OCI-M2 (cell line): ENCODE measurements around the gene RNF4.
"Not testable (repeated sequence)": the region's sequence is repeated elsewhere in the genome, so short reads cannot be mapped to it uniquely, and the experiment has no call there.

ENCODE experiments used
- DNase-seq: peaks from one replicate; lab custom pipeline; 2025; ENCODE audit not compliant: unreplicated experiment; lab: John Stamatoyannopoulos, UW

Gene RNF4, protein sequence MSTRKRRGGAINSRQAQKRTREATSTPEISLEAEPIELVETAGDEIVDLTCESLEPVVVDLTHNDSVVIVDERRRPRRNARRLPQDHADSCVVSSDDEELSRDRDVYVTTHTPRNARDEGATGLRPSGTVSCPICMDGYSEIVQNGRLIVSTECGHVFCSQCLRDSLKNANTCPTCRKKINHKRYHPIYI

DNA sequence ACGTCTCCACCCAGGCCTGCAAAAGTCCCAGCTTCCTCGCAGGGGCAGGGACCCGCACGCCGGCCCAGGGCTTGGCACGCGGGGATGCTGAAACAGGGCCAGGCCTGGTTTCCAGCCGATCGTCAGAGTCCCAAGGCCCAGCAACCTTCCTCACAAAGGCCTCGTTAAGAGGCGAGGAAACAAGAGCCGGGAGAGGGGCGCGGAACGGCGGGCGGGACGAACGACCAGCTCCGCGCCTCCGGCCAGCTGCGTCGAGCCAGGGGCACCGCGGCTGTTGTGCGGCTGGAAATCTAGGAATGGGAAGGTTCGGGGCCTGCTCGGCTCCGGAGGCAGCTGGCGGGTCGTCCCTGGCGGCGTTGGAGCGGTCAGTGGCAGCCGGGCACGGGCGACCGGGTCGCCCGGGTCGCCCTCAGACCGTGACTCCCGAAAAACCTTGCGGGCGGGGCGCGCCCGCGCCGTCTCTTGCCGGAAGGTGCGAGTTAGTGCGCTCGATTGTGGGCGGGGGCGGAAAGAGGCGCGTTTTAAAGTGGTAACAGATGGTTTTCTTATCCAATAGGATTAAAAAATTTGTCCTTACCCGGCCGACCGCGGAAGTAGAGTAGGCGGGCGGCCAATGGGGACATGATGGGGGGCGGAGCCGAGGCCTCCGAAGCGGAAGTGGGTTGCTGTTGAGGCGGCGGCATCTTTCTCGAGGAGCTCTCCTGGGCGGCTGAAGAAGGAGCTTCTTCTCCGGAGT lies at the start of gene RNF4:
RNF4 (plus strand) TSS at position 651 of the 736 bp plus-strand sequence. CDS start 21,388 bp downstream, outside the sequence.
- DNase-seq: peak; percentile 64

DNA sequence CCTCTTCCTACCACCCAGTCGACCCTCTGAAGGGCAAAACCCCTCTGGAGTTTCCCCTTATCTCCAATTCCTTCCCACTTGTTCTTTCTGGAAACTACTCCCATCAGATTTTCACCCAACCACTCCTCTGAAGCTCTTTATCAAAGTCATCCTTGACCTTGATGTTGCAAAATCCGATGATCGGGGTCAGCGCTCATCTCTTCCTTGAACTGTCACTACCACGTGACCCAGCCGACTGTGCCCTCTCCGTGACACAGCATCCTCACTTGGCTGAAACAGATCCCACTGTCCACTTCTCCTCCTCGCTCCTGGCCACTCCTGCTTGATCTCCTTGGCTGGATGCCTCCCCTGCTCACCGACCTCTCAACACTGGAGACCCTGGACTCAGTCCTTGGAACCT lies 49.1 kb upstream of the RNF4 start:
- no peak for DNase-seq

DNA sequence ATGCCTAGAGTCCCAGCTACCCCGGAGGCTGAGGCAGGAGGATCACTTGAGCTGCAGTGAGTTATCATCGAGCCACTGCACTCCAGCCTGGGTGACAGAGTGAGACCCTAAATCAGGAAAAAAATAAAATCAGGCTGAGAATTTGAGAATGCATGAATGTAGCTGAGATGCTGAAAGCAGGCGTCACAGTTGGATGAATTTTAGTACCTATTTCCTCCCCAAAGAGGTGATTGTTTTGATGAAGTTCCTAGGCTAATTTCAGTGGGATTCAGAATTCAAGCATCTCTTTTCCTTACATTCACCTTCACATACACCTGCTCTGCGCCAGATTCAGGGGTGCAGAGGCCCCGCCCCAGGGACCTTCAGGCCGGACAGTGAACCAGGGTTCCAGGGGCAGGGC lies 47.0 kb upstream of the RNF4 start:
- DNase-seq: no peak

DNA sequence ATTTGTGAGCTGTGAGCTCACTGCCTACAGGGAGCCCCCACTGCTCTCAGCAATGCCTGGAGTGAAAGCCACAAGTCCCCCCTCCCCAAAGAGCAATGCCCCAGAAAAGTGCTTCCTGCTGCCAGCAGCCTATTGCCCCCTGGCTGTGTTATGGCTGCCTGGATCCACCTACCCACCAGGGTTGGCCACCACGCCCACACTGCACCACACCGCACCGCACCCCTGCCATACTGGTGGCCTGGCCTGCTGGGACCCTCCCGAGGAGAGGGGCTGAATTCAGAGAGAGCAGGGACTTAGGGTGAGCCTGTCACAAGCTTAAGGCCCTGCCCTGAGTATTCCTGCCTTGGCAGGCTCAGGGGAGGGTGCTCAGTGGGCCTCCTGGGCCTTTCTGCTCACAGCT lies 45.8 kb upstream of the RNF4 start:
- no peak for DNase-seq

DNA sequence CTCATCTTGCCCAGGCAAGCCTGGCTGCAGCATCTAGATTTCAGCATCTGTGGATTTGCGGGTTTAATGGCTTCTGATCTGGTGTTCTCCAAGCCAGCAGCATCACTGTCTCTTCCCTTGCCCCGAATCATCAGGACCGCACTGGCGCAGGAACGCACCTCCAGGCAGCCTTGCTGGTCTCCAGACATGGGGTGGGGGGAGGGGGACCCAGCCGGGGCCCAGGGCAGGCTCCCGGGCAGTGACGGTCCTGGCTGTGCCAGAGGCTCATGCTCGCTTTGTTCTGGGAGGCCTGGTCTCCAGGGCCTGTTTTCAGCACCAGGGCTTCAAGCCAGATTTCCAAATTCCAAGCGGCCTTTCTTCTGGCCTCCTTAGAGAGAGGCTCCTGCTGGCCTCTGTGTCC lies 45.2 kb upstream of the RNF4 start:
- no peak for DNase-seq

DNA sequence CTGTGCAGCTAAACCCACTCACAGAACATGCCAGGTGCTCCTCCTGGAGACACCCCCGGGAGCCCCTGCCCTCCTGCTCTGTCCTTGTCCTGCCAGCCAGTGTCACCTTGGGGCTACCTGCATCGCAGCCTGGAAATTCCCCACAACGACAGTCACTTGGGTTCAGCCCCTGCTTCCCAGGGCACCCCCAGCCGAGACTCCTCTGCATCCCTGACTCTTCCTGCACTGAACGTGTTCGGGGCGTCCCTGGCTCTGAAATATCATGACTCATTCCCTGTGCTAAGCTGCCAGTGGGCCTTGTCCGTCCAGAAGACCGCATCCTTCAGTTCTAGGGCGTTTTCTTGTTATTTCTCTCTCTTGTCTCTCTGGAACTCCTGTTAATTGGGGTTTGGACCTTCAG lies 44.3 kb upstream of the RNF4 start:
- no peak for DNase-seq

DNA sequence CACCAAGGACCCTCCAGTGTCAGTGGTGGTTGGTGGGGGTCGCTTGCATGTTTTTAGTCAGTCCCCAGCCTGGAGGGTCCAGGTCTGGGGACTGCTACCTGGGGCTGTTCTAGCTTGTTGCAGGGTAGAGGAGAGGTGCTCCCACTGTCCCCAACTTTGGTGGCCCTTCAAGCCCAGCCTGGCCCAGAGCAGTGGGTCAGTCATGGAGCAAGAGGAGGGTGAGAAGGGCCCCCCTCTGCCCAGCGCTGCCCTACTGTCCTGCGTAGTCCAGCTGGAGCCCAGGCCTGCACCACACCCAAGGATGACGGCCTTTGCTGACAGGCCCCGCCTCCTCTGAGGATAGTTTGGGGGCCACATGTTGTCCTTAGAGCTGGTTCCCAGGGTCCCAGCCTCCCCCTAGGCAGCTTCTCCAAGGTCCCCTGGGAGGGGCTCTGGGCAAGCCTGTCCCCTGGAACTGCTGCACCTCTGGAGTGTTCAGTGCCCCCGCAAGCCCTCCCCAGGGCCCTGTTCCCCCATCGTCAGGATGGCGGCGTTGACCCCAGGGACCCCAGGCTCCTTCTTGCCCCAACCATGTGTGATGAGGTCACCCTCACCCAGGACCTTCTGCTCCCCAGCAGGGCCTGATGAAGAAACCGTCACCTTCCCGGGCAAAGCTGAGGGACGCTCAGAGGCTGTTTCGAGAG lies 43.4 kb upstream of the RNF4 start:
- no peak for DNase-seq

DNA sequence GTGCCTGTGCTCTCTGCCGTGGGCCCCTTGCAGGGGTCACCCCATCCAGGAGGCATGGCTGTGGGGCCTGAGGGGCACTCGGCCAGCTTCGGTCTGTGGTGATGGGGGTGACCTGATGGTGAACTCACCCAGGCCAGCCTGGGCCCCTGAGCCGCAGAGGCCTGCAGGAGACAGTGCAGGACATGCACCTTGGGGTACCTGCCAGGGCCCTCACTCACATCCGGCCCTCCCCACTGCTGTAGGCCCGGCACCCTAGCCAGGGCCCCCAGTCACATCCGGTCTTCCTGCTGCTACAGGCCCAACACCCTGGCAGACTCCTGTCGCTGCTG lies 42.9 kb upstream of the RNF4 start:
- DNase-seq: no peak

DNA sequence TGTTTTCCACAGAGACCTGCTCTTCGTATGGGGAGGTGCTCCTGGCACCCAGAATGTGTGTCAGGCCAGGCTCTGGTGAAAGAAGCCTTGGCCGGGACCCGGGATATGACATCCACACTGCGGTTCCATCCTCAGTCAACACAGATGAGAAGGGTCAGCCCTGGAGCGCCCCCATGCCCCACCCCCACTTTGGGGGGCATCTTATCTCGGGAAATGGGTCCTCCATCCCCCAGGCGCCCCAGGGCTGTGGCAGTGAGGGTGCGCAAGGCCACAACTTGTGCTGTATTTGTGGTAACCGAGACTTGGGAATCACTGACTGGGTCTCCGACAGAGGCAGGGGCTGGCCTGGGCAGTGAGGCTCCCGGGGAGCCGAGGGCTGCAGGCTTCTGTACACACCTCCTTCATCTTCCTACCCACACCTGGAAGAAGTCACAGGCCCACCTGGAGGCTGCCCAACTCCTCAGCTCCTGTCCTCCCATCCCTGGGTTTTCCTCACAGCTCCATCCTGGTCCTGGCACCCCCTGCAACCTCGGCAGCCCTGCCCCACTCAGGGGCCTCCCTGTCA lies 42.1 kb upstream of the RNF4 start:
- no peak for DNase-seq

DNA sequence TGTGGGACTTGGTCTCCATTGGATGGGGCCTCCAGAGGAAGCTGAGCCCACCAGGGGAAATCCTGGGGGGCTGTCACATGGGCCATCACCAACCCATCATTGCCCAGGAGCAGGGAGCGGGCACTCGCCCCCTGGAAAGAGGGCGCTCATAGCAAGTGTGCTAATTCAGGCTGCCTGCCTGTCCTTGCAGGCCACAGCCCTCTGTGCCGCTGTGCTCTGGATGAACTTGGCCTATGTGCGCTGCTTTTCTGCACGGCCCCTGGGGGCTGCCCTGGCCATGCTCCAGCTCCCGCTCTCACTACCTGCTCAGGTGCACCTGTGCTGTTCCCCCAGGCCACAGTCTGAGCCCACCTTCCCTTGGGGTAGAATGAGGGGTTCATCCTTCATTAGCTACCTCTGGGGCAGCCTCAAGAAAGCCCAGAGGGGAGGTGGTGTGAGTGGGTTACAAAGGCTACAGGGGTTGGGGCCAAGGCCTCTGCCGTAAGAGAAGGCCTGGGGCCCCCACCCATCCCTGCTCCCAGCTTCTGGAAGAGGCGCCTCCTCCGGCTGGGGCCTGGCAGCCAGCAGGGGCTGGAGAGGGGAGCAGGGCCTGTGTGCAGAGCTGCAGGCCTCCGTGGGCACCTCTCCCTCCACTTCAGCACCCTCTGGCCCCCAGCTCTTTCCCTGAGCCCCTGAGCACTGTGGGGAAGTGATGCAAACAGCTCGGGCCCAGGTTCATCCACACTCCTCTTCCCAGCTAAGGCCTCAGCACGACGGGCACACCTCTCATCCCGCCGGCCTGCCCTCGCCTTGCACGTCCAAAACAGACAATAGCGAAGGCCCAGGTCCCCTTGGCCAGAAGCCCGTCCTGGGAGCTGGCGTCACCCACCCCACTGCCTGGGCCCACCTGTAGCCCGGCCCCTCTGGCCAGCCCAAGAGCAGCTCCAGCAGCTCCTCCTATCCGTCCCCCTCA lies 41.2 kb upstream of the RNF4 start:
- no peak for DNase-seq

DNA sequence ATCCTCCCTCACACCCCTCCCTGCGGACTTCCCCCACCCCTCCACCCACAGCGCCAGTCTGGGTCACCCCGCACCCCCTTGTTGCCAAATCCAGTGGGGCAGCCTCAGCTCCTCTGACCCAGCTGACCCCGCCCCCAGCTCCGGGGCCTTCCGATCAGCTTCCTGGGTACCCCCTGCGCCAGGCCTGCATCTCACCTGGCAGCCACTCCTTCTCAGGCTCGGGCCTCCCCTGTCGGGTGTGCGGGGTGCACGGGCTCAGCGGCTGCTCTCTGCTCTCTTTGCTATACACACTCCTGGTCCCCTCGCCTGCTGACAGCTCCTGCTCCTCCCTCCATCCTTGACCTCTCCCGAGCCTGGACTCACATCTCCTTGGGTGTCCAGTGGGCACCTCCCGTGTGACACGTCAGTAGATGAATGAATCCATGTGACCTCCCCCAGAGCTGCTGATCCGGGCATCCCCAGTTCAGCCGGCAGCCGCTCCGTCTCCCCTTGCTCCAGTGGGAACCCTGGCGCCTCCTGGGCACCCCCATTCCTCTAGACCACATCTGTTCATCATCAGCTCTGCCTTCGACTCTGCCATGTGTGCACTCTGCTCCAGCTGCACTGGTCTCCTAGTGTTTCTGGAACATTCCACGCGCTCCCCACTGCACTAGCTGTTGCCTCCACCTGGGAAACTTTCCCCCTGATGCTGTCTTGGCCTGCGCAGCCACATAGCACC lies 40.3 kb upstream of the RNF4 start:
- no peak for DNase-seq

DNA sequence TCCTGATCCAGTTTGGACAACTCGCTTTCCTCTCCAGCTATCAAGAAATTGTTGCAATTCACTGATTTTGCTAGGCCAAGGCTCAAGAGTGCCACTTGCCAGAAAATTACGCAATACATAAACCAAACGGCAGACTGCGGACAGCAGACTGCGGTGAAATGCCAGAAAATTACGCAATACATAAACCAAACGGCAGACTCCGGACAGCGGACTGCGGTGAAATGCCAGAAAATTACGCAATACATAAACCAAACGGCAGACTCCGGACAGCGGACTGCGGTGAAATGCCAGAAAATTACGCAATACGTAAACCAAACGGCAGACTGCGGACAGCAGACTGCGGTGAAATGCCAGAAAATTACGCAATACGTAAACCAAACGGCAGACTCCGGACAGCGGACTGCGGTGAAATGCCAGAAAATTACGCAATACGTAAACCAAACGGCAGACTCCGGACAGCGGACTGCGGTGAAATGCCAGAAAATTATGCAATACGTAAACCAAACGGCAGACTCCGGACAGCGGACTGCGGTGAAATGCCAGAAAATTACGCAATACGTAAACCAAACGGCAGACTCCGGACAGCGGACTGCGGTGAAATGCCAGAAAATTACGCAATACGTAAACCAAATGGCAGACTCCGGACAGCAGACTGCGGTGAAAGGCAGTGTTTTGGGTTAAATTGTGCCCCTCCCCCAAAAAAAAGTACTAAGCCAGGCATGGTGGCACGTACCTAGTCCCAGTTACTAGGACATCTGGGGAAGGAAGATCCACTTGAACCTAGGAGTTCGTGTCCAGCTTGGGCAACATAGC lies 38.8 kb upstream of the RNF4 start:
- not testable (repeated sequence) for DNase-seq

DNA sequence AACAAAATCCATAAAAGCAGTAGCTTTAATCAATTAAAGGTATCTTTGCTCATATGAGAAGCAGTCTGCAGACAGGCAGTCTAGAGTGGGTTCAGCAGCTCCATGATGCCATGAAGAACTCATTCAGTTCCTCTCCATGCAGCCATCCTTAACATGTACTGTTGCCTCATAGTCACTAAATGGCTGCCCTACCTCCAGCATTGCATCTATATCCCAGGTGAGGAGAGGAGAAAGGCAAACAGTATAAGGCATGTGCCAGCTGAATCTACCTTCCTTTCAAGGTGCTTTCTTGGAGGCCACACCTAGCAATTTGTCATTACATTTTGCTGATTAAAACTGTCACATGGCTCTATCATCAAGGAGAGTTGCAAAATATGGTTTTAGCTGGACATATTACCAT lies 36.9 kb upstream of the RNF4 start:
- no peak for DNase-seq

DNA sequence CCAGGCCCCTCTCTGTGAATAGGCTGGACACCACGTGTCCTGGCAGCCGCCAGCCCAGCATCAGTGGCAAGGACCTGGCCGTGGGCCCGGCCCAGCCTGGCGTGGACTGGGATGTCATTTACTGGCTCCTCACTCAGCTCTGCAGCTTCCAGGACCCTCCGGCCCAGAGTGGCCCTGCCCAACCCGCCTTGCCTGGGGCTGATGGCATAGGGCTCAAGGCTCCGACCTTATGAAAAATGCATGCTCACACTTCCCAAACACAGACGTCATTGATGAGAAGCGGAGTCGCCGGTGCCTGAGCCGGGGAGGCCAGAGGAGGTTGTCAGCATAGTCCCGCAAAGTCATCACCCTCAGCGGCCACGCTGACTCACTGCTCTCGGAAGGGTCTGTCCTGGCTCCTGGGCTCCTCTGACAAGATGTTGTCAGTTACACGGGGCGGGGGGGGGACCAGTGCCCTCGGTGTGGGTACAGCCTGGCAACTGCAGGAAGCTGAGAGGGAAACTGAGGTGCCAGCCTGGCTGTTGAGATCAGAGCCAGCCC lies 35.8 kb upstream of the RNF4 start:
- no peak for DNase-seq

DNA sequence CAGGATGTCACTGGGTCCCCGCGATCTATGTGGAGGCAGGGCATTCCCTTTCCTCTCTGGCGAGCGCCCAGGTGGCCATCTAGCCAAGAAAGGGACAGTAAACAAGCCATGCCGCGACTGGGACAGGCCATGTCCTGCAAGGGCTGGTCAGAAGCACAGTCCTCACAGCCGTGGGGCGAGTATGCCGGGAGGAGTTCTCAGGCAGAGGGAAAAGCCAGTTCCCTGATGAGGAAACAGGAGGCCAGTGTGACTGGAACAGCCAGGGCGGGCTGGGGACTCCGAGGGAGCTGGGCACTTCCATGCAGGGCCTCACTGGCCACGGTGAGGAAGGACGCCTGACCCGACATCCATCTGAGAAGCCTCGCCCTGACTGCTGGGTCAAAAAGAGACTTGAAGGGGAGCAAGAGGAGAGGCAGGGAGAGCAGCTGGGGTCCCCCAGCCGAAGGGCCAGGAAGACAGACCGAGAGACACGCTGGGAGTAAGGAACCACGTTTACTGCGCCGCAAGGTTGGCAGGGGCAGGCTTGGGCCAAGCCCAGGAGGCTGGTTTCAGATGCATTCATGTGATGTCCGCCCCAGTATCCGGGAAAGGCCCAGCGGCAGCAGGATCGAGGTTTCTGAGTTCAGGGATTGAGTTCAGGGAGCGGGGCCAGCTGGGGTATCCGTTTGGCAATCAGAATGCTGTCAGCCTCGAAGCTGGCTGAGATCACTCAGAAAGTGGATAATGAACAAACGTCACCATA lies 35.1 kb upstream of the RNF4 start:
- DNase-seq: no peak

DNA sequence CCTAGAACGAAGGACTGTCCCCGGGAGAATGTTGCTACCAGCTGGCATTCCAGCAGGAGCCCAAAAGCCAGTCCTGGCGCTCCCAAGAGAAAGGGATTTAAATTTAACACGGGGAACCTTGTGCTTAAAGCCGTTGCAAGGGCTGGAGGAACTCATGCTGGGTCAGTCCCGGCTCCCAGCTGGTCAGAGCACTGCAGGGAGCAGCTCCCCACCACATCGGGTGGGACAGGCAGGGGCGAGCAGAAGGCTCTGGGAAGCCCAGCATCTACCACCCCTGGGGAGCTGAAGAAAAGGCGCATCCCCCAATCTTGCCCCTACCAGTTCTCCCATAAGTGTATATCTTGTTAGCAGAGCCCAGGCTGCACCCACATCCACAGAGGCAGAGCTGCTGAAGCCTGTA lies 34.5 kb upstream of the RNF4 start:
- no peak for DNase-seq

DNA sequence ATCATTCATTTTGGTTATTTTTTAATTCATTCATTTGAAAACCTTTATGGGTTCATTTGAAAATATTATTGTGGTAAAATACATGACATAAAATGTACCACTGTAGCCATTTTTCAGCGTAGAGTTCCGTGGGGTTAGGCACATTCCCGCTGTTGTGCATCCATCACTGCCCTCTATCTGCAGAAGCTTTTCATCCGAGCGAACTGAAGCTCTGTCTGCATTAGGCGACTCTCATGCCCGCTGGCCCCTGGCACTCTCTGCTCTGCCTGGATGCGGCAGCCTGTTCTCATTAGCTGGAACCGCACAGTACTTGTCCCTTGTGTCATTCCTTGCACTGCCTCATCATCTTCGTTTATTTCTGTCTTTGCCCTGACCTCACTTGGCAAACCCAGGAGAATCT lies 32.6 kb upstream of the RNF4 start:
- DNase-seq: no peak

DNA sequence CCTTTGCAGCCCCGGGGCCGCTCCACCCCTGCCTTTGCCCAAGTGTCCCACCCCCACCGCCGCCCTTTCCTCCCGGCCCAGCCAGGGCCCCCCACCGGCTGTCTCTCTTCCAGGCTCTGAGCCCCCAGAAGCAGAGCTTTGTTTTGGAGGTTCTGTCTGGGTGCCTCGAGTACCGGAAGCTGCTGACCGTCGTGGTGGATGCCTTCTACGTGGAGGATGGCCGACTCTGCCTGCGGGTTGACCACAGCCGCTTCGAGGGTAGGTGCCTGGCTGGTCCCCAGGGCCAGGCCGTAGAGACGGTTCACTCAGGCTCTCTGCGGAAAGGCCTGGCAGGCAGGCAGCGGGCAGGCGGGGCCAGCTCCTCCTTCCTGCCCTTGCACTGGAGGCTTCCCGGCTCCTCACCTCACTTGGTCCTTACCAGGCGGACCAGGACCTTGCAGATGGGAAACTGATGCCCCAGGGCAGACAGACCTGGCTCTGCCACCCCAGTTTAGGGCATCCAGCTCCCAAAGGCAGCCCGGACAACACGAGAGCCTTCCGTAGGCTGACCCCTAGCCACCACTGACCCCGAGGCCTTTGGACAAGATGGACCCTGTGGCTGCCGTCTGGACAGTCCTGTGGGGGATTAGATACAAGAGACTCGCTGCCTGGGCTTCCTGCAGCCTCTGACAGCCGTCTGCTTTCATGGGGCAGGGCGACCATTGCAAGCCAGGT lies 32.0 kb upstream of the RNF4 start:
- DNase-seq: no peak
